Erythroblast (primary cell): Measurements from ENCODE around the gene TMEM129.

Experiments
- GATA1 ChIP-seq: IDR thresholded peaks from 2 replicates; pipeline ENCODE4 v1.6.1; 2011; ENCODE audit warnings: low read depth, mild to moderate bottlenecking, control low read depth, low read length, moderate library complexity
- POLR2A ChIP-seq: IDR thresholded peaks from 2 replicates; pipeline ENCODE4 v1.6.1; 2011; ENCODE audit warnings: mild to moderate bottlenecking, low read length

DNA sequence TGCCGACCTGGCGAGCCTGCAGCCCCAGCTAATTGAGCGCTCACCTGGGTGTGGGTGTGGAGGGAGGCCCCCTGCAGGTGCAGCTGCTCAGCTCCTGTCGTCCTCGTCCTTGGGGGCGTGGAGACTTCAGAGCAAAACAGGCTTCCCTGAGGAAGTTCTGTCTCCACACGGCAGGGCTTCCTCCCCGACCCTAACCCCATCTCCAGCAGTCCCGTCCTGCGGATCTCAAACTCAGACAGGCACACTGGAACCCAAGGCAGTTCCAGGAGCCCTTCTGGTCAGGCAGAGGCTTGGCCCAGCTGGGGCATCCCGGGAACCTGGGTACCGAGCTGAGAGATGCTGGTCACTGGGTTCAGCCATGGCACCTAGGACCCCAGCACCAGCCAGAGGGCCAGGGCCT, 24.6 kb upstream of the TMEM129 start:
- TF ChIP-seq POLR2A: no peak
- TF ChIP-seq GATA1: no peak
